ENCODE measurements around the gene COL9A3.

COL9A3 gene

DNA sequence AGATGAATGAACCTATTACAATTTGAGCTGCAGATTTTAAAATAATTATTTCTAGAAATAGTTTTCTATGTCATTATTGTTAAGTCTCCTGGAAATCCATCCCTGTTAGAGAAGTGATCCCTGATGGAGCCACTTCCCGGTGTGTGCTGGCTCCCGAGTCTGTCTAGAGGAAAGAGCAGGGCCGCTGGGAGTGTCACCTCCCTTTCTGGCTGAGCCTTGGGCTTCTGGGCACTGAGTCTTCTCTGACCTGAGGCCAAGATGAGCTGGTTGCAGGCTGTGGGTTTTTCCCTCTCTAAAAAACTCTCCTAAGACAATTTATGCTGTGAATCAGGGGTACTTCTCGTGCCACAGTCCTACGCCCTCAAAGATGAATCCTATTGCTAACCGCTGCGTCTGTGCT, 73.6 kb downstream of the COL9A3 start:
- no peaks in the 10 kb centered on the region for H3F3A ChIP-seq (ENCODE audit: low read depth)
- H3K4me1 ChIP-seq (ENCODE audit: insufficient read depth, low read length, poor library complexity, severe bottlenecking), result no peaks in the 10 kb centered on the region
- no peak overlapping the region for H3K4me2 ChIP-seq (ENCODE audit: low read depth, low read length, poor library complexity, severe bottlenecking)
- H3K79me2 ChIP-seq (ENCODE audit: insufficient read depth, low read length), result no peaks in the 10 kb centered on the region
- H3K36me3 ChIP-seq (ENCODE audit: insufficient read depth, low read length), result peaks cover 74% of the 10 kb centered on the region; the same call in 1 of the 2 replicates
- H3K9me2 ChIP-seq (replicated peaks; ENCODE audit: low read depth, low read length), result no peaks in the 10 kb centered on the region
- TF ChIP-seq EZH2phosphoT487 (IDR thresholded peaks at IDR 0.05; ENCODE audit: borderline replicate concordance), result no peak
- TF ChIP-seq, protein P1, sequence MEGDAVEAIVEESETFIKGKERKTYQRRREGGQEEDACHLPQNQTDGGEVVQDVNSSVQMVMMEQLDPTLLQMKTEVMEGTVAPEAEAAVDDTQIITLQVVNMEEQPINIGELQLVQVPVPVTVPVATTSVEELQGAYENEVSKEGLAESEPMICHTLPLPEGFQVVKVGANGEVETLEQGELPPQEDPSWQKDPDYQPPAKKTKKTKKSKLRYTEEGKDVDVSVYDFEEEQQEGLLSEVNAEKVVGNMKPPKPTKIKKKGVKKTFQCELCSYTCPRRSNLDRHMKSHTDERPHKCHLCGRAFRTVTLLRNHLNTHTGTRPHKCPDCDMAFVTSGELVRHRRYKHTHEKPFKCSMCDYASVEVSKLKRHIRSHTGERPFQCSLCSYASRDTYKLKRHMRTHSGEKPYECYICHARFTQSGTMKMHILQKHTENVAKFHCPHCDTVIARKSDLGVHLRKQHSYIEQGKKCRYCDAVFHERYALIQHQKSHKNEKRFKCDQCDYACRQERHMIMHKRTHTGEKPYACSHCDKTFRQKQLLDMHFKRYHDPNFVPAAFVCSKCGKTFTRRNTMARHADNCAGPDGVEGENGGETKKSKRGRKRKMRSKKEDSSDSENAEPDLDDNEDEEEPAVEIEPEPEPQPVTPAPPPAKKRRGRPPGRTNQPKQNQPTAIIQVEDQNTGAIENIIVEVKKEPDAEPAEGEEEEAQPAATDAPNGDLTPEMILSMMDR (conservative IDR thresholded peaks at IDR 0.05; ENCODE audit: low read length), result no peak
- no peaks in the 10 kb centered on the region for H3K9me3 ChIP-seq (ENCODE audit: insufficient read depth, low read depth, low read length)
- no peaks in the 10 kb centered on the region for H3K27me3 ChIP-seq (ENCODE audit: insufficient read depth, low read length, poor library complexity, severe bottlenecking)
- H2AFZ ChIP-seq (ENCODE audit: low read length), result no peak overlapping the region
- no peak overlapping the region for H3K9ac ChIP-seq (ENCODE audit: low read depth, low read length, poor library complexity, severe bottlenecking)
- no peaks in the 10 kb centered on the region for H4K20me1 ChIP-seq (ENCODE audit: insufficient read depth, low read length, poor library complexity, severe bottlenecking)
- no peak overlapping the region for H3K4me3 ChIP-seq (ENCODE audit: low read length, poor library complexity, severe bottlenecking)

Data from Loucy (cell line).